HG03097 (cell line): ENCODE measurements around the gene MYO1B.
"Not testable (repeated sequence)": the region's sequence is repeated elsewhere in the genome, so short reads cannot be mapped to it uniquely, and the experiment has no call there.

Experiments used
- ATAC-seq: cut with Tn5 transposase; IDR thresholded peaks from one replicate; pipeline ENCODE4 v1.9.1; 2021; ENCODE audit not compliant: unreplicated experiment, low FRiP score

MYO1B gene

DNA sequence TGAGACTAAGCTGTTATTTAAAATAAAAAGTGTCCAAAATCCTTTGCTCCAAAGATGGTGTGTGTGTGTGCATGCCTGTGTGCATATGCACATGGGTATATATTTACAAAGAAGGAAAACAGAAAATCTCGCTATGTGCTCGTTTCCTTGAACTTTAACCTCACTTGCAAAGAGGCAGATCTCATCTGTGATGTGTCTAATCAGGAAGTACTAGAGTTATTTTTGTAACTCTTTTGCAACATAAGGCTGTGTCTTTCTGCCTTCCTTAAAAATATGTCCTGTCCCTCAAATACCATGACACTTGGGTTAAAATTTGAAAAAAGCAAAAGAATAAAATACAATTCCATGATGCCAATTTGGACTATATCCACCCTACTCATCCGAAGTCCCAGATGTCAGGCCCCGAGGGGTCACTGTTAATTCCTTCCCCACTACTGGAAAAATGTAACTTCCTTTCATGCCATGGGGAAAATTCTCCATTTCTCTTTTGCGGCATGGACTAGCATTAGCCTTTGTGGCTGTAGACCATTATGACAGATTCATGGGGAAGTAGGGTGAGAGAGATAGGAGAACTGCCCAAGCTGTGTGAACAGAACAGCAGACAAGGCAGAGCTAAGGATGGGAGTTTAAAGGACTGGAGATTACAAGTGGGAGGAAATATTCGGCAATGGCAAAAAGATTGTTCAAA is 191.3 kb downstream of the MYO1B start:
- no peak for ATAC-seq

DNA sequence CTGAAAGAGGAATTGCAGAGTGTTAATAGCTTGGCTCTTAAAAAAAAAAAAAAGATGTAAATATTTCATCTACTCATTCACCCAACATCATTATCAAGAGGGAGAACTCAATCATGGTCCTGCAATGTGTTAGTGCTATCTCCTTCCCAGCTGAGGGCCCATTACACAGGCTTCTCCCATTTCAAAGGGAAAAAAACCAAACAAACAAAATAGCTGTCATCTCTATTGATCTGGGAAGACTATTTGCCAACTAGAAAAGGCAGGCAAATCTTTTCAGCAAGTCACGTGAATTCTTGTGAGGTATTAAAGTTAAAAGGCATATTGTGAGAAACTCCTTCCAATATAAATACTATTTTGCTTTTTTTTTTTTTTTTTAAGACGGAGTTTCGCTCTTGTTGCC is 194.3 kb downstream of the MYO1B start:
- no peak for ATAC-seq

DNA sequence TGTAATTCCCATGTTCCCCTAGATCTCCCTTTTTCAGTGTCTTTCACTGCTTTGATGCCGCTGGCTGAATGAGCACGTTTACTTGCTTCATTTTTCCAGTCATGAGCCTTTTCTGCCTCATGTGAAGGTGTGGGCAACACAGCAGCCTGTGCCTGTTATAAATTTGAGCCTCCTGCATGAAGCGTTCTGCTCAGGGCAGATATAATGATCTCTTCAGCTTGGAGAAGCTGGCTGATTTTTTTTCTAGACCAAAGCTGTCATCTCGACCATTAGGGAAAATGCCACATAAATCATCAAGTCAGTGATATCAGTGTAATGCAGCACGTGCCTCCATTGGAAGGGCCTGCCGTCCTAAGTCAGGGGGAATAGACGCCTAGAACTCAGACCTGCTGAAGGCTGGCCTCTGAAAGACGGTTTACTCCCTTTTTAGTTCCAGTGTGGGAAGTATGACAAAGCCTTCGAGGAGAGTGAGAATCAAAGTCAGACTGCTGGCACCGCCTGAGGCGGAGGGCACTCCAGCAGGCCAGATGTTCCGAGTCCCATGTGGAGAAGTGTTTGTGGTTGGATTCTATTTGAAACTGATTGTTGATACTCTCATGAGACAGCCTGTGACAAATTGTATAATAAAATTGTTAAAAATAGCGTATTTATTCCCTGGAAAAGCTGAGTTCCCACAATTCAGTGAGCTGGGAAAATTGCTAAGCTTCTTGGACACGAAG is 196.5 kb downstream of the MYO1B start:
- no peak for ATAC-seq

- ATAC-seq, result no peak
These were observed 198.2 kb downstream of the MYO1B start for GRCh38 chr2:191443446-191443845.

DNA sequence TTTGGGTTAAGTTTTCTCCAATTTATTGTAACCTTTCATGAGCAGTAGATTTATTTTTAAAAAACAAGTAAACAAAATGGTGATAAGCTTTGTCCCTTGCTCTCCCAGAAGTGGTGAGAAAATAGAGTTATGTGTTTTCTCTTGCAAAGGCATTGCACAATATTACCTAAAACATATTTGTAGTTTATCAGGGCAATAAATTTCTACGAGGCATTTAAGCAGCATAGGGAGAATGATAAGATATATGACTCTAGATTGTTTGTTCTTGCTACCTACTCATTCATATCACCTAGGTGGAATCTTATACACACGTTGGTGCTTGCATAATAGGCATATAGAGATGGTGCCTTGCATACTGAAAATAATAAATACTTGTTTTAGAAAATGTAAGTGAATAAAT is 201.7 kb downstream of the MYO1B start:
- ATAC-seq, result no peak

DNA sequence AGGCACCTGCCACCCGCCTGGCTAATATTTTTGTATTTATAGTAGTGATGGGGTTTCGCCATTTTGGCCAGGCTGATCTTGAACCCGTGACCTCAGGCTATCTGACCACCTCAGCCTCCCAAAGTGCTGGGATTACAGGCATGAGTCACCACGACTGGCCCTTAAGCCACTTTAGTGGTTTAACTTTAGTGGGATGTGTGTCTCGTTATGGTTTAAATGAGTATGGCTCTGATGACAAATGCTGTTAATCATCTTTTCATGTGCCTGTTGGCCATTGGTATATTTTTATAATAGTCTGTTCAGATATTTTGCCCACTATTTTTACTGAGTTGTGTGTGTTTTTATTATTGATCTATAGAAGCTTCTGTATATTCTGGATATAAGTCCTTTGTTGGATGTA is 205.9 kb downstream of the MYO1B start:
- no peak for ATAC-seq

GRCh38 chr2:191452065-191452464 is 206.9 kb downstream of the MYO1B start:
- no peak for ATAC-seq

- no peak for ATAC-seq
These were observed 208.6 kb downstream of the MYO1B start for GRCh38 chr2:191453761-191454160.

GRCh38 chr2:191456506-191456905 is 211.3 kb downstream of the MYO1B start:
- ATAC-seq, result not testable (repeated sequence)

- ATAC-seq, result no peak
These were observed 214.0 kb downstream of the MYO1B start for GRCh38 chr2:191459158-191459557.

DNA sequence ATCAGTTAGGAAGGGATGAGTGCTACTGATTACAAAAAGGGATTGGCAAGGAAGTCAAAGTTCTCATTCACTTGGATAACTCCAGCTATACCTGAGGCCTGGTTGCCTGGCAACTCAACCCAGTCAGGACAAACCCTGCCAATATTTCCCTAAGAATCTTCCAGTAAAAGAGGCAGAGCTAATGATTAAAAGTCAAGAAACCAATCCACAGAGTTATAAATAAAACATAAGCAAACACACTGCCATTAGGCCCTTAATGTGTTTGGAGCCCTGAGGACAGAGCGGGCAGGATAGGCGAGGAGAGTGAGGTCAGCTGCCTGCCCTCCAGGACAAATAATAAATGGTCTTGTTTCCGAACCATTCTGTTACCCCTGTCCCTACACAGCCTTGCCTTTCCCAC is 217.2 kb downstream of the MYO1B start:
- no peak for ATAC-seq

DNA sequence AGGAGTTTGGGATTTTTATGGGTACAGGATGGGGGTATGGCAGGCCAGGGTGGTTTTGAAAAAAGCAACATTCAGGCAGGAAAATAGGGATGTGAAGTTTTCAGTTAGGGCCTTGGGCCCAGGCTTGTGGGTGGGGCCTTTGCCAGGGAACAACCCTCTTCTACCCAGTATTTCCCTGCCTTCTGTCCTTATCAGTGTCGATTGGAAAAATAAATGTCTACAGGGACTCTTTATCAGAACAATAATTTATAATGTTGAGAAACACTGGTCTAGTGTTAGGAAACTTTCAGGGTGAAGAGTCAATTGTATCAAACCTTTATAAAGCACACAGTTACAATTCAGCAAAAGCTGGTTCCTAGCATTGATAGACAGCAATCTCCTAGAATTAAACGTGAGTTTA is 218.6 kb downstream of the MYO1B start:
- no peak for ATAC-seq

DNA sequence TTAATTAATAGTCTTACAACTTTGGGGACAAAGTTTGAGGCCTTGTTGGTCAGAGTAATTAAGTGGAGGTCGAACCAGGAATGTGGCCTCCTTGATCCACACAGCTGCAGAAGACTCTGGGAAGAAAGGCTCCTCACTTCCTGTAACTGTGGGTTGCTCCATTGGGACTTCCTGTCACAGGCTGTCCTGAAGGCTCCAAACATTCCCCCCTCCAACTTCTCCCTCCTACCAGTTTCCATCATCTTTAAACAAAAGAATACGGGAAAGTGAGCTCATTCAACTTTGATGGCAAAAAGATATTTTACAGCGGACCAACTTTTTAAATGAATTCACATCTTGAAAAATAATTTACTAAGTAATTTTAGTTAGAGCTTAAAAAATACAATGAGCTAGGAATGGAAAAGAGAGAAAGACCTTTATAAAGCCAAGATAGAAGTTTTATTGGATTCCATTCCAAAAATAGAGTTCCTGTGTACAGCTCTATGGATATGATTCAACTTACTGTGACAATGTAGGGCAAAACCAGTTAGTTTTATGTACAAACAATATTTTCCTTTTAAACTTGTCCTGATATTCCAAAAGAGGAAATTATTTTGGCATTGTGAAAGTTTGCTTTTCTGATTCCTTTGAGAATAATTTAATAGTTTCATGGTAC is 220.7 kb downstream of the MYO1B start:
- ATAC-seq, result no peak

- no peak for ATAC-seq
These were observed 221.9 kb downstream of the MYO1B start for GRCh38 chr2:191467113-191467512.

GRCh38 chr2:191470306-191470705 is 225.1 kb downstream of the MYO1B start:
- no peak for ATAC-seq

DNA sequence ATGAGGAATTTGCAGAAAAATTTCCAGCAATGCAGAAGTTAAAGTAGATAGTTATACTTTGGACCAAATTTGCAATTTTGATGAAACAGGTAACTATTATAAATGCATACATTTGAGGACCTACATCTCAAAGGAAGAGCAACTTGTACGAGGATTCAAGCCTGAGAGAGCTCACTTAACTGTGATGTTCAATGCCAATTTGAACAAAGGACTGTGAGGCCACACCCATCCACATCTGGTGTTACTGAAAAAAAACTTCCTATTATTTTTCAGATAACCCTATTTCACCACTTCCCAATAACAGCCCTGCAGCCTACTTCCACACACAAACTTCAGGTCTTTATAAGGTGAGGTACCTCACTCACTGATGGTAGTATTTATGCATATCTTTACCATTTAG is 229.3 kb downstream of the MYO1B start:
- ATAC-seq, result no peak
